ENCODE data around the gene DIO1.

DIO1 gene

GRCh38 chr1:53938136-53938830 is 44.3 kb downstream of the DIO1 start:
- DNase-seq (ENCODE audit: low read depth in 2 of 2, low spot score in 1 of 2): no peak

- DNase-seq (ENCODE audit: low read depth in 2 of 2, low spot score in 1 of 2): no peak
Measured at GRCh38 chr1:53942127-53942957, 48.4 kb downstream of the DIO1 start.

- DNase-seq (ENCODE audit: low read depth in 2 of 2, low spot score in 1 of 2): no peak
Measured at GRCh38 chr1:53943090-53943489, 49.1 kb downstream of the DIO1 start.

GRCh38 chr1:53943490-53944043 is 49.6 kb downstream of the DIO1 start:
- no peak for DNase-seq (ENCODE audit: low read depth in 2 of 2, low spot score in 1 of 2)

- DNase-seq (ENCODE audit: low read depth in 2 of 2, low spot score in 1 of 2): no peak
Measured at GRCh38 chr1:53944469-53945182, 50.6 kb downstream of the DIO1 start.

GRCh38 chr1:53945183-53945432 is 51.1 kb downstream of the DIO1 start:
- no peak for DNase-seq (ENCODE audit: low read depth in 2 of 2, low spot score in 1 of 2)

- DNase-seq (ENCODE audit: low read depth in 2 of 2, low spot score in 1 of 2): peak; percentile 99 to 100
Measured at GRCh38 chr1:53945433-53946251, 51.7 kb downstream of the DIO1 start, which contains the start of gene IFT25. Gene IFT25 (minus strand): TSS chr1:53945699. CDS start chr1:53940082, 5,617 bp downstream.

- DNase-seq (ENCODE audit: low read depth in 2 of 2, low spot score in 1 of 2): peak in 1 of 2 donors; percentile 44
Measured at GRCh38 chr1:53946252-53947171, 52.5 kb downstream of the DIO1 start, which contains the start of gene LRRC42. Gene LRRC42 (plus strand): TSS chr1:53946350. CDS start chr1:53952000, 5,650 bp downstream.

- no peak for DNase-seq (ENCODE audit: low read depth in 2 of 2, low spot score in 1 of 2)
Measured at GRCh38 chr1:53947172-53947907, 53.4 kb downstream of the DIO1 start.

- DNase-seq (ENCODE audit: low read depth in 2 of 2, low spot score in 1 of 2): no peak
Measured at GRCh38 chr1:53948291-53948690, 54.3 kb downstream of the DIO1 start.

- no peak for DNase-seq (ENCODE audit: low read depth in 2 of 2, low spot score in 1 of 2)
Measured at GRCh38 chr1:53949023-53949990, 55.3 kb downstream of the DIO1 start.

GRCh38 chr1:53951697-53952096 is 57.7 kb downstream of the DIO1 start:
- DNase-seq (ENCODE audit: low read depth in 2 of 2, low spot score in 1 of 2): no peak

- DNase-seq (ENCODE audit: low read depth in 2 of 2, low spot score in 1 of 2): no peak
Measured at GRCh38 chr1:53954128-53954527, 60.1 kb downstream of the DIO1 start.

- no peak for DNase-seq (ENCODE audit: low read depth in 2 of 2, low spot score in 1 of 2)
Measured at GRCh38 chr1:53956308-53957168, 62.6 kb downstream of the DIO1 start.

- no peak for DNase-seq (ENCODE audit: low read depth in 2 of 2, low spot score in 1 of 2)
Measured at GRCh38 chr1:53957194-53957818, 63.3 kb downstream of the DIO1 start.

- DNase-seq (ENCODE audit: low read depth in 2 of 2, low spot score in 1 of 2): no peak
Measured at GRCh38 chr1:53959664-53960250, 65.8 kb downstream of the DIO1 start.
